GM19463 (cell line): ENCODE data around the gene SEMA4F.

ENCODE experiments used
- ATAC-seq: cut with Tn5 transposase; IDR thresholded peaks from one replicate; pipeline ENCODE4 v1.9.1; 2021; ENCODE audit warnings: mild to moderate bottlenecking, moderate library complexity; ENCODE audit not compliant: unreplicated experiment

SEMA4F gene

DNA sequence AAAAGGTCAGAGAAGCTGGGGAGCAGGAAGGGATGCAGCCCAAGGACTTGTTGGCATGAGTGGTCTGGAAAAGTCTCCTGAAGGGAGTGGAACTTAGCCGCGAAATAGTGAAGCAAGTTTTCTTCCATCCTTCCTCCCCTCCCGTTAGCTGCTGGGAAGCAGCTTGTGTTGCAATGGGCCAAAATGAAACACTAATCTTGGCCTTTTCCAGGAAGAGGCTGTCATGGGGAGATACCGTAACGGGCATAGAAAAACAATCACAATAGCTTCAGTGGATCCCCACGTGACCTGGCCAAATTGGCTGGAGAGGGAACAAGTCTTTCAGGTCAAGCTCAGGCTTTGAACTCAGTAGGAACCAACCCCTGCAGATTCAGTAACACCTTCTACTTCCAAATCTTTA is 49.3 kb downstream of the SEMA4F start:
- ATAC-seq, result no peak

DNA sequence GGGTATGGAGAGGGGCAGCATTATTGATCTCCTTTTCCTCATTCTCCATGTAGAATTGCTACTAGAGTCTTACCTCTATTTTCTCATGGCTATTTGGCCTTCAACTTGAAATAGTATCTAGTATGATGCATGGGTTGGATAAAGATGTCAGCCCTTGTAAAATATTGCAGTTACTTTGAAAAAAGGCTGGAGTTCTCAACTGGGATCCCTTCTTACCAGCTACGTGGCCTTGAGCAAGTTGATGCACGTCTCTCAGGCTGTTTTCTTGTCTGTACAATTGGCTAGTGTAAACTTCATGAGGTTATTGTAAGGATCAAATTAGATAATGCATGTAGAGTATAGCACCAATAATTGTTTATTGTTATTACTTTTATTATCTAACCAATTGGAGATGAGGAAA is 50.2 kb downstream of the SEMA4F start:
- no peak for ATAC-seq

DNA sequence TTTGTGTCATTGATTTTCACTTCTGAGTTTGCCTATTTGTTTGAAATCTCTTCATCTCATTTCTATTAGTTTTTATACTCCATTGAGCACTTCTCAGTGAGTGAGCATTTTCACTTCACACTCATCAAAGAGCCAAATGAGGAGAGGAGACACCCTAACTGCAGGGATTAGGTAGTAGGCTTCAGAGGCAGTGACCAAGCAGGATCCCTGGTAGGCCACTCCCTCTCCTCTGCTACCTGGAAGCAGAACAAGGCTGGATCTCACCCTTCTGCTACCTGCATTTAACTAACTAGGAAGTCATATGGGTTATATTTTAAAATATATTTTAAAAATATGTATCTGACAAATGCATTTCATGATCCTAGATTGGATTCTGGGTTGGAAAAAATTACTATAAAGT is 52.7 kb downstream of the SEMA4F start:
- ATAC-seq, result no peak

DNA sequence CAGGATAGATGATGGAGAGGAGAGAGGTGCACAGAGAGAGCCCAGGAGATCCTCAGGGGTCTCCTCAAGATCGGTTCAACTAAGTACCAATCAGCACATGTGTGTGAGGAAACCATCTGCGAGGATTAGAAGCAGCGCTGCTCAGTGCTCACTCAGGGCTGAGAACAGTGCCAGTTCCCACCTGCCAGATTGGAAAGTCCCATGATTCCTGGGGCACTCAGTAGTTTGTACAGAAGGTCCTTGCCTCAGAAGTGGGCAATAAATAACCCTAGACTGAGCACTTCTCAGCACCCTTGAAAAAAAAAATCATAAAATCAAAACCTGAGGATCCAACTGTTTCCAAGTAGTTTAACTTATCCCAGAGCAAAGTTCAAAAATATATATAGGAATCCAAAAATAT is 53.8 kb downstream of the SEMA4F start:
- ATAC-seq, result no peak

DNA sequence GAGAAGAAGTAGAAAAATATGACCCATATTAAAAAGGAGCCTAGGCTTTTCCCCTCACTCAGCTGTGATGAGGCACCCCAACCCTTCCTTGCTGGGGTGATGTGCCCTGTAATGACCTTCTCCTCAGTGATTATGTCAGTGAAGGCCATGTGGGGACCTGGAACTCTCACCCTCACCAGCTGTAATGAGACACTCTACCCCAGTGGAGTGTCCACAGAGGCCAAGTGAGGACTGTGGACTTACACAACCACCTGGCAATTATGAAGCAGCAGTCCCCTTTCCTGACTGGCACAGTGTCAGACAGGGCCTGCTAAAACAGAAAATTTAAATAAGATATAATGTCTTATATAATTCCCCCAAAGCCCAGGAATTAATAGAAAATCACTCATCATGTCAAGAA is 54.2 kb downstream of the SEMA4F start:
- no peak for ATAC-seq

DNA sequence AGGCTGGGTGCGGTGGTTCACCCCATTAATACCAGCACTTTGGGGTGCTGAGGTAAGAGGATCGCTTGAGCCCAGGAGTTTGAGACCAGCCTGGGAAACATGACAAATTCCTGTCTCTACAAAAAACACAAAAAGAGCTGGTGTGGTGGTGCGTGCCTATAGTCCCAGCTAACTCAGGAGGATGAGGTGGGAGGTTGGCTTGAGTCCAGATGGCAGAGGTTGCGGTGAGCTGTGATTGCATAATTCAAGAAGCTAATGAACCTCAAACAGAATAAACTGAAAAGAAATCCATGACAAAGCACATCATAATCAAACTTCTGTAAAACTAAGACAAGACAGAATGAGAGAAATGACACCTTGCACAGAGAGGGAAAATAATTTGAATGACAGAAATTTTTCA is 54.8 kb downstream of the SEMA4F start:
- ATAC-seq, result no peak

DNA sequence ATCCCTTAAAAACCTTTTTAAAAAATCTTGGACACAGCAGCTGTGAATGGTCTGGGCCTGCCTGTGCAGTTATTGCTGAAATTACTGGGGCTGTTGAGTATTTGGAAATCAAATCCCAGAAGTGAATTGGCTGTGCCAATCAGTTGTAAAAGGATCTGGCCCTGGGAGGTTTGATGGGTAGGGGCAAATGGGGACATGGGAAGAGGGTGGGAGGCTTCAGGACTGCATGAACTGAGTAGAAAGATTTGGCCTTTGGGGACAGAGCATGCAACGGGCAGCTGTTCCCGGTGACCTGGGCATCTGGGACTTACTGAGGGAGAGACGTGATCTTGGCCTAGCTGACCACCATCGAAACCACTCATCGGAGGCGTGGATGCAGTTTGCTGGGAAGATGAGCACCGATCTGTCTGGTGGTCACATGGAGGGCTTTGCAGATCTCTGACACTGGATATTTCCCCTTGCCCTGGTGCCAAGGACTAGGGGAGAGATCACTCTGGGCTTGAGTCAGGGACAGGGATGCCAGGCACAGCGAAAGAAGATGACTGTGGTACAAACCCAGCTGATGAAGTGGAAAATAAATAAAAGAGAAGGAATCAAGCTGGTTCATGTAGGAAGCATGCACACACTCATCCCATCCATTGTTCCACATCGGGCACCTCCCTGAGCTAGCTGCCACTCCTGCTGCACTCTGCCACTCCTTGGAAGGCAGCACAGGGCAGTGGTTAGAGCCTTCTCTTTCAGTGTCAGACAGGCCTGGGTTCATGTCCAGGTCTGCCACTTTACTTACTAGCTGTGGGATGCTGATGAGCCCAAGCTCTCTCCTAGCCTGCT is 58.4 kb downstream of the SEMA4F start:
- no peak for ATAC-seq

DNA sequence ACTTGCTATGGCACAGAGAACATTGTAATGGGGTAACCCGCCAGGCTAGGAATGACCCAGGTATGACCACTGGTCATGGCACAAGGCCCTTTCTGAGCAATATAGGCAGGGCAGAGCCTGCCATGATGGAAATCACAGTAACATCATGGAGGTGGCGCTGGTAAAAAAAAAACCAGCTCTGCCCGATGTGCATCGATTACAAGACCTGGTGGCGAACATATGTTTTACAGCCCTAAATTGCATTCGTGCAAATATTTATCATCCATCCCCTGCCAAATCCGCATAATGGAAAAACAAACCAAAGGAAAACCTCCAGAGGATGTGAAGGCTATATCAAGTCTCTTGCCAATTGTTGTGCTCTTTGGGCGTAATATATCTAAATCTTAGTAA is 60.6 kb downstream of the SEMA4F start:
- ATAC-seq, result no peak

DNA sequence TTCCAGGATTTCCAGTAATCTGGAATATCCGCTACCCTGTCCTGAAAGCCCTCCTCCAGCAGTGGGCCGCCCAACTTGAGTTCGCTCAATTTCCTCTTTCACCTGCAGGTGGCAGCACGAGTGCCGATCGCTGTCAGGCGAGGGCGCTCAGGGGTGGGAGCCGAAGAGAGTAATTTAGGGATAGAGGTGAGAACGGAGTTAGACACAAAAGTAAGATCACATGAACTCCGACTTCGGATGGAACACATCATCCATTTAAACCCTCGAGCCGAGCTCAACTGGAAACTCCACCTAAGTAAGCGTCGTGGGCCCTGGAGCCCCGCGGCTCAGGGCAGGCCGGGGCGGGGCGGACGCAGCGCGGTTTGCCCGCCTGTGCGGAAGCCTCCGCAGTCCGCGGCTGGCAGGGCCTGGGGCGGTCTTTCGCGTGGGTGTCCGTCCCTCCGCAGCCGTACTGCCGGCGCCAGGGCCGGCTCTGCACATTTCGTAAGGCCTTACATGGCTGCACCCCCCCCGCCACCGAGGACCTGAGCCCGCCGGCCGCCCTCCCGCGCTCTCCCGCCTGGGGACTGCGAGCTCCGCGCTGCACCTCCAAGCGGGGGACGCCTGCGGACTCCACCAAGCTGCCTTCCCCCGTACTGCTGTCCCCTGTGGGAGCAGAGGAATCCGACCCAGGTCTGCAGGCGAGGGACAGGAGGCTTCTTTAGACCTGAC is 61.2 kb downstream of the SEMA4F start:
- peak; percentile 88 for ATAC-seq

DNA sequence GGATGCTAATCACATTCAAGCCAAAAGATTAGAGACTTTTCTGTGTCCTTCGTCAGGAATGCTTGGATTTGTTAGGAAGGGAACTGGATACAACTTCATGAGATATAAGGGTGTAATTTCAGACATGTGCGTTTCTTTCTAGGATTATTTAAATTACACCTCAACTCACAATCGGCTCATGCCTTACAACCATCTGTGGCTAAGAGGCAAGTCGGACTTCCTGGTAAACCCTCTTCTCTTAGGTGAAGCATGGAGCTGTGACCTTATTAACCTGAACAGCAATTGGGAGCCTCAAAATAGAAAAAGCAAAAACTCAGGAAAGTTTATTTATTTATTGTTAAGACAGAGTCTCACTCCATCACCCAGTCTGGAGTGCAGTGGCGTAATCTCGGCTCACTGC is 61.8 kb downstream of the SEMA4F start:
- no peak for ATAC-seq

DNA sequence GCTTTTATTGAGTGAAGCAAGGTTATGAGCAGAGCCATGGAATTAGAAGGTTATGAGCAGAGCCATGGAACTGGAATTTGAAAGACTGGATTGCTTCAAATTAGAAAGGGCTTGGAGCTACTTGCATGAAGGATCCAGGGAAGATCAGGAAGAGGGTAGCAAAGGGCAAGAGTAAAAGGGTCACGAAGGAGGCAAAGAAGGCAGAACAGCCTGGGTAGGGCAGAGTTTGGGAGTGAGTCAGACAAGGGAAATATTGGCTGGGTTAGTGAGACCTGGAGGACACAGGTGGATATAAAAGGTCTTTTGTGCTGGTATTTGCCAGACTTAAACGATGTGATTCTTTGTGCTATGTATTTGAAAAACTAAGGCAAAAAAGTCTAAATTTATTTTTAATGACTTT is 65.0 kb downstream of the SEMA4F start:
- no peak for ATAC-seq

DNA sequence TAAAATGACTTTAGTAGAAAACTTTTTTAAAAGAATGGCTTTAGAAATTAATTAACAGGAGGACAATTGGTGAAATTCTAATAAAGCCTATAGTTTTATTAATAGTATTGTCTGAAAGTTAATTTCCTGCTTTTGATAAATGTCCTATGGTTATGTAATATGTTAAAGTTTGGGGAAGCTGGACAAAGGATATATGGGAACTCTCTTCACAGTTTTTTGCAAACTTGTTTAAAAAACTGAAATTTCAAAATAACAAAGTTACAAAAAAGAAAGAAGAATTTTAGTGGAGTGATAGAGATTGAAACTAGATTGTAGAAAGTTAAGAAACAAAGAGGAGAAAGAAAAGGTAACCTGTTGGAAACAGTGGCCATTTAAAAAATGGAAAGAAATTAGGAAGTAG is 67.3 kb downstream of the SEMA4F start:
- no peak for ATAC-seq

DNA sequence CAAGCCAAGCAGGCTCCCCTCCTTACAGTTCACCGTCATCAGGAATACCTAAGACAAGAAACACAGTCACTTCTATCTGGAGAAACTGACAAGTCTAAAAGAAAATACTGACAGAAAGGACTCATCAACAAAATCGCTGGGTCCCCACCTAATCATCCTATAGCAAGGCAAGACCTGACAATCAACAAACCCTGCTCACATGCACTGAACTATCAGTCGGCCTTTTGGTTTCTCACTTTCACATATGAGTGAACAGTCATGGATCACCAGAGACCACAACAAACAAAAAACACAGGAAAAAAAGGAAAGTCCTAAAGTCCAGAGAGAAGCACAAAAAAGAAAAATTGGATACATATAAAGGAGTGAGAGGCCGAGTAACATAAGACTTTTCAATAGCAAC is 70.4 kb downstream of the SEMA4F start:
- ATAC-seq, result no peak

DNA sequence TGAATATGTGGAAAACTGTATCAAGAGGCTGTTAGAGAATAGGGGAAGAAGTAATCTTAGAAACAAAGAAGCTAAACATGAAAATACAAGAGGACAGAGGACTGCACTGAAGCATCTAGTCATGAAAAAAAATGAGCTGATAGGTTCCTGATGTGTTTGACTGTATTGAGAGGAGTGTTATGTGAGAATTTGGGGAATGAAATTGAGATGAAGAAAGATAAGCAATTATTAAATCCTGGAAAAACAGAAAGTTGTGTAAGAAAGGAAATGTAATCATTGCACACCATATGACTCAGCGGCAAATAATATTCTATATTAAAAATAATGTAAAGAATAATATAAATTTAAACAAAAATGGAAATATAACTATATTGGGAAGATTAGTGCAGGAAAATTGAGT is 71.2 kb downstream of the SEMA4F start:
- no peak for ATAC-seq

DNA sequence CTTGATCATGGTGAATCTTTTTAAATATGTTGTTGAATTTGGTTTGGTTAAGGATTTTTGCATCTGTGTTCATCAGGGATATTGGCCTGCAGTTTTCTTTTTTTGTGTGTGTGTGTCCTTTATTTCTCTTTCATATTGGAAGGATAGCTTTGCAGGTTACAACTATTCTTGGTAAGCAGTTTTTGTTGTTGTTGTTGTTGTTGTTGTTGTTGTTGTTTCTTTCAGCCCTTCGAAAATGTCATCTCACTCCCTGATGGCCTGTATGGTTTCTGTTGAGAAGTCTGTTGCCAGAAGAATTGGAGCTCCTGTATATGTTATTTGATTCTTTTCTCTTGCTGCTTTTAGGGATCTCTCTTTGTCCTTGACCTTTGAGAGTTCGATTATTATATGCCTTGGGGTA is 74.8 kb downstream of the SEMA4F start:
- ATAC-seq, result no peak

DNA sequence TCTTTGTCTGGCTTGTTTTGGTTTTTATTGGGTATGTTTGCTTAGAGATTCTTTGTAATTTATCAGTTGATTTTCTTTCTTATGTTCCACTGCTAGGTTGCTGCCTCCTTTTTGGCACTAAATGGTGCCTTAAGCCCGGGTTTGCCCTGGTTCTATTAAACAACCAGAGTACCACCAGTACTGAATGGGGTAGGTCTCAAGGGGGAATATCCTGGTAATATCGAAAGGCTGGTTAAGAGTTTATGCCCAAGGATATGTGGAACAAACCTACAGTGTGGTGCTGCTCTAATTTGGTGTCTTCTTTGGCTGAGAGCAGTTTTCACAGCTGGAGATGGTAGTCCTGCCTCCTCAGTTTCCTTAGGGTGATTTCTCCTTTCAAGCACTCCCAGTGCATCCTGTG is 76.5 kb downstream of the SEMA4F start:
- no peak for ATAC-seq
